SHP77 treated with DMSO at 0.1 percent for 48 hours (cell line): ENCODE data around the gene REN.
A peak's percentile ranks its signal among the peaks of the same experiment; 100 is the strongest.

ENCODE experiments used
- DNase-seq: peaks from one replicate; lab custom pipeline; 2025; lab: John Stamatoyannopoulos, UW

REN gene

DNA sequence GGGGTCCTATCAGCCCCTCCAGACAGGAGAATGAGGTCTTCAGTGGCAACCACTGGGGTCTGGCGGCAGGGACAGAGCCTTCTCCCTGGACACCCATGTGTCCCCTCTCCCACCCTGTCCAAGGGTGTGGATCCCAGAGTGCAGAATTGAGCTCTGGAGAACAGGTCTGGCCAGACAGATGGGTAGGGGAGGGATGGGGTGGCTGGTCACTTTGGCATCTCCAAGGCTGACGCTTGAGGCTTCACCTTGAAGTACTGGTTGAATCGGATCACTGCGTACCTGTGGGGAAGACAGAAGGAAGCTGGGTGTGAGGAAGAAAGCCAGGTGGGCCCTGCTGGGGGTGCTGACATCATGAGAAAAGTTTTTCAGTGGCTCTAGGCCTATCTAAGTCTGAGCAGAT lies 34.2 kb downstream of the REN start:
- no peak for DNase-seq

DNA sequence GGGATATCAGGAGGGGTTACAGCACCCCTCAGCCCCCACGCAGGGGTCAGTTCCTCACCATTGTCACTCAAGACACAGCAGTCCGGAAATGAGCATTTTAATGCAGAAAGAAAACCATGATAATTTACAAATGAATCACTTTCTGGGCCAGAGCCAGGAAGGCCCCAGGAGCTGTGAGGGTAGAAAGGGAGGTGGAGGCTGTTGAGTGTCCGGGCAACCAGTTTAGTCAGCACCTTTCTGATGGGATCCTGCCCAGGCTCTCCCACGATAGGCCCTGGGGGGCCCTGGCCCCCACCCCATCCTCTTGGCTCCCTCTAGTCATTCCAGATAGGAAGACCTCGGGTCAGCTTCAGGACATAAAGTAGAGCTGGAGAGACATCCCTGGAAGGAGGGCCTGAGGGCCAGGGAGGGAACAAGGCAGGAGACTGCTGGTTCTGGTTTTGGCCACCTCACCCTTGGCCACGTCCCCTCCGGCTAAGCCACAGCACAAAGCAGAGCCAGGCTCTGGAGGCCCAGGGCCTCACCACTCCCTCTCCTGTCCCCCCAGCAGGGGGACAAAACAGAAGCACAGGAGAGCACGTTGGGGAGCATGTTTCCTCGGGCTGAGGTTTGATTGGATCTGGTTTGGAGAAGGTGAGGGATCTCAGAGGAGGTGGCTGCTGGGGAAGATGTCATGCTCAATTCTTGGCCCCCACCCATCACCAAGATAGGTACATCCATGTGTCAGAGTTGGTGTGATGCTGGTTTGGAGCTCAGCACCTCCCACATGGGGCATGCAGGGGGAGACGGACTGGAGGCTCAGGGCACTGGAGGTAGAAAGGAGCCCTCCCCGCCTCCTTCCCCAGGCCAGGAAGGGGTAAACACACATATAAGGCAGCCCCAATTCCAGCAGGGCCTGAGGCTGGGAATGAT lies 34.9 kb downstream of the REN start:
- no peak for DNase-seq

DNA sequence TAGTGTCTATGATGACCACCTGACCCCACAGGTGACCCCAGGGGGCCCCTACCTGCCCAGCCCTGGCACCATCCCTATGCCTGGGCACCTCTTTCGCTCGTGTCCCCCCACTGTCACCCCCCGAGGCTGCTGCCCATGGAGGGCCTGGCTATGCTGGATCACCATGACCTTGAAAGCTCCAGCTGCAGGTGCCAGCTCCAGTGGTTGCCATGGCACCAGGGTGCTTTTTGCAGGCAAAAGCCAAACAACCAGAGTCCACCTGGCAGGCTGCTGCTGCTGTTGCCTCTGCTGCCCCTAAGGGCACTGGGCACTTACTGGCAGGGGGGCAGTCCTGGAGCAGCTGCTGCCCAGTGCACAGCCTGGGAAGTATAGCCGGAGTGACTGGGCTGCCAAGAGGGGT lies 36.0 kb downstream of the REN start:
- peak; percentile 34 for DNase-seq

DNA sequence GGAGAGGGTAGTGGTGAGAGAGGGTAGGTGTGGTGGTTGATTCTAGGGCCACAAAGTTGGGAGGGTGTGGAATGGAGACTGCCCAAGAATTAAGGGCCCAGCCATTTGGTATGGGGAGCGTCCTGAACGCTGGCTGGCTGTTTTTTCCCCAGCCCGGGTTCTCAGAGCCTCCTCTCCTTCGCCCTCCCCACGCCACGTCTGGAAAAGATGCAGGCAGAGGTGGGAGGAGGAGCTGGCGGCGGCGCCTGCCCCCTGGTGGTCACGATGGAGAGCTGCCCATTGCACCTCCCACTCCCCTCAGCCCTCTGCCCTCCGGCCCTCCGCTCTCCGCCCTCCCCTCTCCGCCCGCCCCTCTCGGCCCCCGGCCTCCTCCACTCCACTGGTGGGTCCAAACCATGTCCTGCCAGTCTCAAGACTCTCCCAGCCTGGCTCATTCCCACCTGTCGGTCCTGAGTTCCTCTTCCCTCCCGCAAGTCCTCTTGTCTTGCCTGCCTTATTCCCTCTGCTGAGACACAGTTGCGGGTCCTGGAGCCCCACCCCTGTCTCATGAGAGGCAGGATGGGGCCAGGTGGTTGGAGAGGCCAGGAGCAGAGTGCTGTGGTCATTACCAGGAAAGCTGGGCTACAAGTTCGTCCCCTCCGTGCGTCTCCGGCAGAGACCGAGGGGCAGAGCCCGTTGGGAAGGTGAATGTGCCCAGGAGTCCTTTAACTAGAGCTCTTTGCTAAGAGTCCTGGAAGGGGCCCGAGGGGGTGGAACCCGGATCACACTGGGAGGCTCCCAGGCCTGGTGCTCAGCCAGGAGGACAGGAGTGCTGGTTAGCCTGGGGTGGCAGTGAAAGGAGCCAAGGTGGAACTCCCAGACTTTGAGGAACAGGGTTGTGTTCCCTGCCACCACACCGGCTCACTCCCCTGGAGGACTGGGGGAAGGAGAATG lies 36.9 kb downstream of the REN start:
- peak; percentile 79 for DNase-seq

DNA sequence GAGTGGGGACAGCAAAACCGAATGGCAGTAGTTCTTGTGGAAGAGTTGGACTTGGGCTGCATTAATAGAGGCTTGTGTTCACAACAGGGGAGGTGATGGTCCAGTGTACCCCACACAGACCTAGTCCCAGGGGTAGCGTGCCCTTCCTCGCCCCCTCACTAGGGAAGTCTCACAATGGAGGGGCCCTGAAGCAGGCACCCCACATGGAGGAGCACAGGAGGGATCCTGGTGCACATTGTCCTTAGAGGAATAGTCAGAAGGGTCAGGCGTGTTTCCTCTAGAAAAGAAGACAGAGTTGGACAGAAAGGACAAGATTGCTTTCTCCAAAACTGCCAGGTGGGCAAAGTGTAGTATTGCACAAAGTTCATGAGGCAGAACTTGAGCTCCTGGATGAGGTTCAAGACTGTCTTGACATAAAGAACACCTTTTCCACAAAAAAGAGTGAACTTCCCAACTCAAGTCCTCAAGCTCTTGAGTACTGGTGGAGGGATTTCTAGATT lies 37.6 kb downstream of the REN start:
- no peak for DNase-seq

DNA sequence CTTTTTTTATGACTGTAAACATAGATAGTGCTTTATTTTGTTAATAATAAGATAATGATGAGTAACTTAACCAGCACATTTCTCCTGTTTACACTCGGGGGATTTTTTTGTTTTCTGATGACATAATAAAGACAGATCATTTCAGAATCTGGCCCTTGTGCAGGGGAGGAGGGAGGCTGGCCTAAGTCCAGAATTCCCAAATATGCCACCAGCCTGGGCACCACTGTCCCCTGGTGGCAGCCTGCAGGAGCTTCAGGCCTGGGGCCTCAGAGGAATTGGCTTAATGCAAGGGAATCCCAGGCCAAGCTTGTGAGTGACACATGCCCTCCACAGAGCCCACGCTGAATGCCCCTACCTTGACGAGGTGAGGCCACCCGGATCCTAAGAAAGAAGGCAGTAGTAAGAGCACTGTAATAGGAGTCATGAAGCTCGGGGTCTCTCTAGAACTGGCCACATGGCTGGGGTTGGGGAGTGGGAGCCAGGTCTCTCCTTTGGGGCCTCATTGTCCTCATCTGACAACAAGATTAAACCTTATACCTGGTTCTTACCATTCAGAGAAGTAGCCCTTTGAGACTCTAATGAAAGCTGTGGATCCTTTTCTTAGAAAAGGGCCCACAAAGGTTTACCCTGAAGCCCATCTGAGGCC lies 38.4 kb downstream of the REN start:
- DNase-seq = peak; percentile 51

DNA sequence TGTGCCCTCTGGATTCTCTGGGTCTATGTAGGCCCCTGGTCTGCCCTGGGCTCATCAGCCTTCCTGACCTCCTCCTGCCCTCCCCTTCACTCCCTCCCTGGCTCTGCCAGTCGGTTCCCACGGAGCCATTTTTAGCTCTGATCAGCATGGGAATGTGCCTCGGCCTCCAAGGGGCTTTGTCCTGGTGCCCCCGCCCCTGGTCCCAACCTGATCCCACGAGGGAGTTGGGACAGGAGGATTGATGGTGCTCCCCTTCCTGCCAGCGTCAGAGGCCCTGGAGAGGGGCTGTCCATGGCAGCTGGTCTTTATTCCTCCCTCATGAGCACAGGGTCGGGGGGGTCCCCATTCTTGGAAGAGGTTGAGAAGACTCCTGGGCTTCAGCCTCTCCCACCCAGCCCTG lies 39.2 kb downstream of the REN start:
- no peak for DNase-seq

DNA sequence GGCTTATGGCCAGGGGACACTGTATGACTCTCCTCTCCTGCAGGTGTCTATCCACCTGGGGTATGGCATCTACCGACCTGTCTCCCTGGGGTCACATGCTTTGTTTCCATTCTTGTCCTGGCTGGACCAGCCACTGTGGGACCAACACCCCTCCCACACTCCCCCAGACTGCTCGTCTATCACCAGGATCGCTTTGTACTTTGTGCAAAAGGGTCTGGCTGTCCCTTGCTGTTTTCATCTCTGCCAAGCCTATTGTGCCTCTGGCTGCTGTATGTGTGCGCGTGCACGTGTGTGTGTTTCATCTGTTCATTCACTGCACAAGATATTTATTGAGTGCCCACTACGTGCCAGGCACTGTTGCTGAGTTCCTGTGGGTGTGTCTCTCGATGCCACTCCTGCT lies 39.8 kb downstream of the REN start:
- DNase-seq = no peak

DNA sequence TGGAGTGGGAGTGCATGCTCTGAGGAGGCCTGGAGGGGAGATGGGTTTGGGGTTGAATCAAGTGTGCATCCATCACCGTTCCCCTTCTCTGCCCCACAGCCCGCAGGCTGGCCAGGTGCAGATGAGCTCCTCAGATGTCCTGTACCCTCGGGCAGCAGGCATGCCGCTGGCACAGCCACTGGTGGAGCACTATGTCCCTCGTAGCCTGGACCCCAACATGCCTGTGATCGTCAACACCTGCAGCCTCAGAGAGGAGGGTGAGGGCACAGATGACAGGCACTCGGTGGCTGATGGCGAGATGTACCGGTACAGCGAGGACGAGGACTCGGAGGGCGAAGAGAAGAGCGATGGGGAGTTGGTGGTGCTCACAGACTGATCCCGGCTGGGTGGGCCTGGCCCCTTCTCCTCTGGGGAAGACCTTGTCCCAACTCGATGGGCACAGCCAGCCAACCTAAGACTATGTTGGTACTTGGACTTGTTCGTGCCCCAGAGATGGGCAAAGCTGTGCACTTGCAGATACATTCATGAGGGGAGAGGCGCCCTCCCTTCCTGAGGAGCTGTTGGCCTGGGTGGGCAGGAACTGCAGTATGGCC lies 40.3 kb downstream of the REN start:
- DNase-seq = no peak

DNA sequence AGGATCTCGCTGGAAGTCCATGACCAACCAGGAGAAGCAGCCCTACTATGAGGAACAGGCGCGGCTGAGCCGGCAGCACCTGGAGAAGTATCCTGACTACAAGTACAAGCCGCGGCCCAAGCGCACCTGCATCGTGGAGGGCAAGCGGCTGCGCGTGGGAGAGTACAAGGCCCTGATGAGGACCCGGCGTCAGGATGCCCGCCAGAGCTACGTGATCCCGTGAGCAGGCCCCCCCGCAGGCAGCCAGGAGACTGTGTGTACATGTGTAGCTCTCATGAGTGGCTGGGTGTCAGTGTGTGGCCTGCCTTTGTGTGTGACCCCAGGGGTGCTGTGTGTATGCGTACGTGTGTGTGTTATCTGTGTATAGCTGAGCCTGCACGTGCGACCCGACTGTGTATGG lies 41.5 kb downstream of the REN start:
- no peak for DNase-seq

DNA sequence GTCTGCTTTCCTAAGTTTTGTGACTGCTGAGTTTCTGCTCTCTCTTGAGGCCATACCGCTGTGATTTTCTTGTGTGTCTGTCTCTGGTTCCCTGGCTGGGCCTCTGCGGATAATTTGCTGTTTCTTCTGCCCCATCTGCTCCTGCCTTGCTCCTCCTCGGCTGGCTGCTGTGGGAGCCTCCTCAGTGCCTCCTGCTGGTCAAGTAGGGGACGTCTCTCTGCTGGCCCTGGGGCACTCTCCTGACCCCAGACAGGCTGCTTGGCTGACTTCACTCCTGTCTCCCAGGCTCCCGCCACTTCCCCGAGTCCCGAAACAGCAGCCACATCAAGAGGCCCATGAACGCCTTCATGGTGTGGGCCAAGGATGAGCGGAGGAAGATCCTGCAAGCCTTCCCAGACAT lies 42.8 kb downstream of the REN start:
- DNase-seq = no peak

DNA sequence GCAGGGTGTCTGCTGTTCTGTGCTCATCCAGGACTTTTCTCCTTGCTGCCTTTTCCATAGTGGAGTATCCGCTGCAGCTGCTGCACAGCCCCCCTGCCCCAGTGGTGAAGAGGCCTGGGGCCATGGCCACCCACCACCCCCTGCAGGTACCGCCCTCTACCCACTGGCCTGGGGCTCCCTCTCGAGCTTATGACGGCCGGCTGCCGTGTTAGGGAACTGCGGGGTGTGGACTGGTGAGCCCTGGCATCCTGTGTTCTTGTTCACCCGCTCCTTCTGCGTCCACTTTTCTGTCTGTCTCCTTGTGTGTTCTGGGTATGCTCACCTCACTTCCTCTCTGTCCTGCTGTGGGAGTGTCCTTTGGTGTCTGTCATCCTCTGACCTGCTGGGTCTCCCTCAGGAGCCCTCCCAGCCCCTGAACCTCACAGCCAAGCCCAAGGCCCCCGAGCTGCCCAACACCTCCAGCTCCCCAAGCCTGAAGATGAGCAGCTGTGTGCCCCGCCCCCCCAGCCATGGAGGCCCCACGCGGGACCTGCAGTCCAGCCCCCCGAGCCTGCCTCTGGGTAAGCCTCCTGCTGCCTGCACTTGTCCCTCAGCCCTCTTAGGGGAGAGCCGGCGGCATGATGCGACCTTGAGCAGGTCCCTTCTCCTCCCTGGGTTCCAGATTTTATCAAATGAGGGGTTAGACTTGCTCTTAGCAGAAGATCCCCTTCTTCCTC lies 44.1 kb downstream of the REN start:
- no peak for DNase-seq

DNA sequence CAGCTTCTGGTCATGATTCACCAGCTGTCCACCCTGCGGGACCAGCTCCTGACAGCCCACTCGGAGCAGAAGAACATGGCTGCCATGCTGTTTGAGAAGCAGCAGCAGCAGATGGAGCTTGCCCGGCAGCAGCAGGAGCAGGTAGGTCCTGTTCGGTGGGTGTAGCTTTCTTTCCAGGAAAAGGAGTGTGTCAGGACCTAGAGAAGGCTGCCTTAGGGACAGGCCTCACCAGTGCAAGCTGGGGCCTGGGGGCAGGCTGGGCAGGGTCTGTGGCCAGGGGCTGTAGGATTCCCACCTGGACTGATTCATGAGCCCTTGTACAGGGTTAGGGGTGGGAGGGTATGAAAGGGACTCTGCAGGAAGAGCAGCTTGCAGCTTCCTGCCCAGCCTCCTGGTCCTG lies 49.6 kb downstream of the REN start:
- no peak for DNase-seq

DNA sequence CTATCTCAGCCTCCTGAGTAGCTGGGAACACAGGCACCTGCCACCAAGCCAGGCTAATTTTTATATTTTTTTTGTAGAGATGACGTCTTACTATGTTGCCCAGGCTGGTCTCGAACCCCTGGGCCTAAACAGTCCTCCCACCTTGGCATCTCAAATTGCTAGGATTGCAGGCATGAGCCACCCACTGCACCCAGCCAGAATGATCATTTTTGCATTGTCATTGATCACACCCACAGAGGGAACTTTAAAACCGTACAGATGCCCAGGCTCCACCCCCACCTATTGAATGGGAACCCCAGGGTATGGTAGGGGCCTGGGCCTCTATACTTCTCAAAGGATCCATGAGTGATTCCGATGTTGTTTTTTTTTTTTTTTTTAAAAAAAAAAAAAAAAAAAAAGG lies 51.0 kb downstream of the REN start:
- no peak for DNase-seq

DNA sequence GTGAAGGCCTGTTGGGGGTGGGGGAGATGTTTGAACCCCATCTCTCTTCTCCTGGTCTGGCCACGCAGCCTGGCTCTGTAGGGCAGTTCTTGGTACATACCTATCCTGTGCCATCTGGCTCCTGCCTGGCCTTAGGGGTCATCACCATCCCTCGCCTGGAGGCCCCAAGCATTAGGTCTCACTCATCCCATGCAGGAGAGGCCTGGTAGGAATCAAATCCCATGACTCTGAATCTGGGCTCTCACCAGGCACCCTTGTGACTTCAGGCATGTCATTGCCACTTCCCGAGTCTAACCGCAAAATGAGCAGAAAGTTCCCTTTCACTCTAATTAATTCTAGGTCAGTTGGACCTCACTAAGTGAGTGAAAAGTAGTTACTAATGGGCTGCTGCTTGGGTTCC lies 51.5 kb downstream of the REN start:
- DNase-seq = no peak

DNA sequence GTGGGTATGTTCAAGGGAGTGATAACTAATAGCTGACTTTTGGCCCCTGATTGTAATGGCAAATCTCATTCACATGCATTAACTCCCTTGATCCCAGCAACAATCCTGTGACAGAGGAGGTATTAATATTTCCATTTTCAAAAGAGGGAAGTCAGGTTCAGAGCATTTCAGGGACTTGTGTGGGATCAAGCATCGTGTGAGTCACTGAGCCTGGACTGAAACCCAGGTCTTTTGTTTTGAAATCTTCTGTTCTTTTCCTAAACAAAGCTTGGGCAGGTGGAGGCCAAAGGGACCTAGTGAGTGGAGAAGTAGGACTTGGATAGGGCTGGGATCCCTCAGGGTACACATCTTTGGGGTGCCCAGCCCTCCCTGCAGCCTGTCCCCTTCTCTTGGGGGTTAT lies 52.2 kb downstream of the REN start:
- DNase-seq = no peak

DNA sequence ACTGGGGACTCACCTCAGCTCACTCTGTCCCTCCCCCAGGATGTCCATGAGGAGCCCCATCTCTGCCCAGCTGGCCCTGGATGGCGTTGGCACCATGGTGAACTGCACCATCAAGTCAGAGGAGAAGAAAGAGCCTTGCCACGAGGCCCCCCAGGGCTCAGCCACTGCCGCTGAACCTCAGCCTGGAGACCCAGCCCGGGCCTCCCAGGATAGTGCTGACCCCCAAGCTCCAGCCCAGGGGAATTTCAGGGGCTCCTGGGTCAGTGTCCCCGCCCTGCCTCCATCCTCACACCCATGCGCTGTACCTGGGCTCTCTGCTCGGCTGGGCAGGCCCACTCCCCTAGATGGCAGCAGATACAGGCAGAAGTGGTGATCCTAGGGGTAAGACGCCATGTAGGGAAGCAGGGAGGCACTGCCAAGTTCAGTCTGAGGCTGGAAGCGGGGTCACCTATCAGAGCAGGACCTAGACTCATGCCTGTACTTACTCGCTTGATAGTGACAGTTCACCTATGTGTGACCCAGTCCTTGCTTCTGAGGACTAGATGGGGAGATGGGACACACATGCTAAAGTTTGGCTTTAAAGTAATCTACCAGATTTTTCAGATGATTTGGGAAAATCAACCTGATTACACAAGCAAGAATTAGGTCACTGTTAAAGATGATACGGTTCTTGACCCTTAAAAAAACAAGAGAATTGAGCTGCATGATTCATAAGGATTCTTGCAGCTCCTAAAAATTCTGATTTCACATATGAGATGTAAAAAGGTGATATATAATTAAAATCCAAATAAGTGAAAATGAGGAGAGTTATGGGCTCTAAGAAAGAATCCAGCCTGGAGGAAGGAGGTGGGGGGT lies 53.0 kb downstream of the REN start:
- DNase-seq = no peak

DNA sequence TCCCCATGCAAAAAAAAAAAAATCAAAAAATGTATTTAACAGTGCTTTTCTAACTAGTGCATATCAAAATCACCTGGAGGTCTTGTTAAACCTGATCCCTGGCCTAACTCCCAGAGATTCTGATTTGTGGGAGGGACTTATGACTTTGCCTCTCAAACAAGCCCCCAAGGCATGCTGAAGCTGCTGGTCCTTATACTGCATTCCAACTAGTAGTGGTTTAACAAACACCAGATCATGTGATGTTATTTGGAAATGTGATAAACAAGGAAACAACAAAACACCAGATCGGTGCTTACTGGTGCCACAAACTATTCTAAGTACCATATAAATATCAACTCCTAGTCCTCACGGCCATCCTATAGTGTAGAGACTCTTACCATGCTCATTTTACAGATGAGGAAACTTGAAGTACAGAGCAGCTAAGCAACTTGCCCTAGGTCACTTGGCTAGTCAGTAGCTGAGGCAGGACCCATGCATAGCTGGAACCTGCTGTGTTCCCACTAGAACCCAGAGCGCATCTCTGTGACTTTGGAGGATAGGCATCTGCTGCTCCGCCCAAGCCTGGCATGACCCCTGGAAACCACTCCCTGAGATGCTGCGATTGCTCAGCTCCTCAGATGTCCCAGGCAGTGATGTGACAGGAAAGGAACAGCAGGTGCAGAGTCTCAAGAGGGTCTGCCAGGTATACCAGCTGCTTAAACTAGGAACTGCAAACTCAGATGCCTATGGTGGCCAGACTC lies 55.1 kb downstream of the REN start:
- no peak for DNase-seq

DNA sequence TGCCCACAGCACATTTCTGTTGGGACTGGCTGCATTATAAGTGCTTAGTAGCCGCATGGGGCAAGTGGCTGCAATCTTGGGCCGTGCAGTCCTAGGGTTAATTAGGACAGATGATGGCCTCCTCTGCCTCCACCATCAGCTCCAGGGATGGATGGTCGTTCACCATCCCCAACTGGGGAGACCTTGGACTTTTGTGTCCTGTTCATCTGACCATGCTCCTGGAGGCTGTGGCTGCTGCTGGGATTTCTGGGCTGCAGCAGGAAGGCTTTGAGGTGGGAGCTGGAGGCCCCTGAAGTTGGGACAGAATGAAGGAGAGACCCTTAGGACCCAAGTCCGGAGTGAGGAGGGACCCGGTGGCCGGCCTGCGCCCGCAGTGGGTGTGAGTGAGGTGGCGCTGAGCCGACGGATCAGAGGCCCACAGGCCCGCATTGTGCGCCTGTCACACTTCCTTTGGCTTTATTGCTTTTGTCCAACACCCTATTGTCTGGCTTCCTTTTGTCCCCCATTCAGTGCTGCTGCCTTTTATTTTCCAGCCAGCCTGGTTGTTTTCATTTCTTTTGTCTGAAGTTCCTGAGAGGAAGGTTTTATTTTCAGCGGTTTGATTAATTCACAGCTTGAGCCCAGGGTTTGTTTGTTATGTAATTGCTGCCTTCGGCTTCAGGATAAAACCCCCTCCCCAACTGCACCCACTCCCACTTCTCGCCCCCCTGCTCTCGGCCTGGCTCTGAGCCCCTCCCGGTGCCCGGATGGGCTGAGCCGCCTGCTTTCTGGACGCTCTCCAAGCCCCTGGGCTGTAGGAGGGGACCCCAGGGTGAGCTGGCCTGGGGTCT lies 57.6 kb downstream of the REN start:
- DNase-seq = peak; percentile 10
